Astrocyte of the spinal cord (primary cell): Measurements from ENCODE around the gene PAX8.

ENCODE experiments used
- DNase-seq: peaks from one replicate; pipeline ENCODE4 v3.0.0; 2011; ENCODE audit warnings: low read depth, low spot score
- H3K4me3 ChIP-seq: 2 replicates; pipeline ENCODE4 v1.5.1; 2011; ENCODE audit warnings: low read depth, mild to moderate bottlenecking, low read length, moderate library complexity
- CTCF ChIP-seq: IDR thresholded peaks from 2 replicates; pipeline ENCODE4 v1.5.1; 2012; ENCODE audit warnings: low read depth, mild to moderate bottlenecking, low read length, inconsistent platforms
- in situ Hi-C: cut with HindIII; loops from 2 replicates; pipeline ENCODE4 v1.10.0; 2017; ENCODE audit warnings: low sequenced_read_pairs

Gene PAX8

GRCh38 chr2:113228991-113229716, 49.6 kb downstream of the PAX8 start:
- TF ChIP-seq CTCF, result no peak
- DNase-seq, result no peak
- in situ Hi-C loops, result no loop called here
- no peak overlapping the region for H3K4me3 ChIP-seq

DNA sequence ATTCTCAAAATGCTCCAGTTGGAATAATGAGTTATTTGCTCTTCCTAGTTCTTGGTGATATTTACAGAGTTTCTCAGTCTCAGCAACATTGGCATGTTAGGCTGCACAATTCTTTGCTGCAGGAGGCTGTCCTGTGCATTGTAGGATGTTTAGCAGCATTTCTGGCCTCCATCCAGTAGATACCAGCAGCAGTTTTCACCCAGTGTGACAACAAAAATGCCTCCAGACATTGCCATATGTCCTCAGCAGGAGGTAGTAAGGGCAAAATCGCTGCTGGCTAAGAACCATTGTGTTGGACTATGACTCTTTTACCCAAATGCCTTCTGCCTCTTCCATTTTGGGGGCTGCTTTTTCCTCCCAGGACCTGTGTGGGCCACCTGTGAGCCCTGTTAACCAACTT, 50.4 kb downstream of the PAX8 start:
- TF ChIP-seq CTCF, result no peak
- H3K4me3 ChIP-seq, result no peak overlapping the region
- in situ Hi-C loops, result no loop called here
- DNase-seq, result no peak

DNA sequence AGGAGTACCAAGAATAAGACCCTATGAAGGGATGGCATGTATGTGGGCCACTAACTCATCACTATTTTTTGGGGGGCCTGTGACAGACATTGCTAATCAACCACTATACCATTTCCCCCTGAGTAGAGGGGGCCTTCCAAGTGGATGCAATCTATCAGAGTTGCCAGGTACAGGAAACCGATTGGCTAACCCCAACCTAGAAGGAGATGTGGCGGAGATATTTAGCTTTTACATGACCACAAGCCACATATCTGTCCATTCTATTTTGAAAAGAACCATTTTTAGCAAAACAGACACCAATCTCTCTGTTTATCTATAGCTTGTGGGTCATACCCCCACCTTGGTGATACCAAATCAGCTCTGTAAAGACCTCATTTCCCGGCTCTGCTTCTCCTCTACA, 51.0 kb downstream of the PAX8 start:
- no peak for DNase-seq
- H3K4me3 ChIP-seq, result no peak overlapping the region
- no peak for TF ChIP-seq CTCF
- in situ Hi-C loops, result no loop called here

DNA sequence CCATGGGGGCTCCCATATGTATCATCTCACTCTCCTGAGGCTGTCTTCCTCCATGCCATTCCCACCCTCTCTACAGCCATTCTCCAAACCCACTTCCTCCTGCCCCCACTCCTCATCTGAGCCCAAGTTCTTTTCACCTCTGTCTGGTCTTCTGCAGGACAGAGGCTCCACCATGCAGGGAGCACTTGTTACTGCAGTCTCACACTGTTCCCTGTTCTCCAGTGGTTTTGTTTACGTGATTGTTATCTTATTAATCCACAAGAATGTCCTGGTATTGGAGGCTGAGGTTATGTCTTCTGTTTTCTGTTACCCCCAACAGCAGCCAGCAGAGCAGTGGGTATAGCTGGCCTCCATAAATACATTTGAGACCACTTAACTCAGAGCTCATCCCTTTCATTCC, 51.4 kb downstream of the PAX8 start:
- peak; percentile 23 for DNase-seq
- in situ Hi-C loops, result no loop called here
- H3K4me3 ChIP-seq, result no peak overlapping the region
- TF ChIP-seq CTCF, result peak; percentile 19

DNA sequence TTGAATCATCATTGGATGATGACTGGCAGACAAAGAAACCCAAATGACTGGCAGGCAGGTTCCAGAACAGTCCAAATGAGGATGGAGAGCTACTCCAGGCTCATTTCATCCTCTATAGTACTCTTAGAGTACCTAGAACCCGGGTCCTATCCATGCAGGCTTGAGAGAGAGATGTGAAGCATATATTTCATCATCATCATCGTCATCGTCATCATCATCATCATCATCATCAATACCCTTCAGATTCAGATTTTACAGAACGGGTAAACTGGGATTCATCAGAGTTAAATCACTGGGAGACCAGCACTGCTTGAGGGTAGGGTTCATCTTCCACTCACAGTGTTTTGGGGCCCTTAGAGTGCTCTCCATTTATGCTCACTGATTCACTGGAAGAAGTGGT, 52.3 kb downstream of the PAX8 start:
- TF ChIP-seq CTCF, result no peak
- in situ Hi-C loops, result no loop called here

DNA sequence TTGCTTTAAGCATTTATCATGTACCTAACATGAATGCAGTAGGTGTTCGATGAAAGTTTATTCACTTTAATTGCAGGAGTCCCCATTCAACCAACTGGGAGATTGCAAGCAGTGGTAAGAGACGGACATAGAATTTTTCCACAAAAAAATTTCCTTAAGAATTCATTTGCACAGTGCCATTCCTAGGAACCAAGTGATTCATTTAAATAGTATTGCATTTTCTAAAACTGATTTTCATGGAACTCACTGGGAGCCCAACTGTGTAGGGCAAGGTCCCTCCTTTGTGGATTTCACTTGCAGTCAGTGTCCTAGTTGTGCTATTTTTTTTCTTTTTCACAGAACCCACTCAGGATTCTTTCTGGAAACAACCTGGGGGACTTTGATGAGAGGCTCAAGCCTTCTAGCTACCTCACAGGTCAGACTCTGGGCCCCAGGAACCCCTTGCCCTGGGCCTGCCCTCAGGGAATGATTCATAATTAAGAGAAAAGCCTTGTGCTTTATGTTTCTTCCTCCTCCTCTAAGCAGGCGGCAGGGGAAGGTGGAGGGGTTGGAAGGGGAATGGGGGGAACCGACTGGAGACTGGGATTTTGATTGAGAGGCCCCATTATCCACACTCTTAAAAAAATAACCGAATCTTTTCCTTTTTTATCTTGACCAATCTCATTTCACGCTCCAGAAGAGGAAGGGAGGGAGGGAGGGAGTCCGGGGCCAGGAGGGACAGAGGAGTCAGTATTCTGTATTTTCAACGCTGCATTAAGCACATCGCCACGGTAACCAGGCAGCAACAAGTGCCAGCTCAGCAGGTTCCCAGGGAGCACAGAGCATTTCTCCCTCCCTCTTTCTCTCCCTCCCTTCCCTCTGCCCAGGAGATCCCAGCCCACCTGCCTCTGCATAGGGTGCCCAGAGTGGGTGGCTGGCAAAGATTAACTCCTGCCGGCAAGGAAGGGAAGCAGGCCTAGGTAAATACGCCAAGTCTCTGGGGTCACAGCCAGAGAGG, 53.2 kb downstream of the PAX8 start:
- TF ChIP-seq CTCF, result no peak
- no peak overlapping the region for H3K4me3 ChIP-seq
- peak; percentile 88 for DNase-seq
- in situ Hi-C loops, result no loop called here

More for the DNA sequence above, 52.3 kb downstream of the PAX8 start:
- no peak overlapping the region for H3K4me3 ChIP-seq
- no peak for DNase-seq
